ENCODE data around the gene EHBP1L1. TPM values are rescaled to one million over a fixed set of nuclear protein-coding genes. Genes with fewer than 3 reads are reported as not detected.
"Not testable (repeated sequence)": the region's sequence is repeated elsewhere in the genome, so short reads cannot be mapped to it uniquely, and the experiment has no call there.

EHBP1L1 gene
- total RNA-seq, 2 donors from 2014 or later, result 93.9 to 113 TPM

GRCh38 chr11:65629579-65629978 is 53.7 kb downstream of the EHBP1L1 start:
- no peak for DNase-seq
- ATAC-seq (replicated peaks in 1 of 2), result no peak
- Mint-ChIP-seq H3K36me3 (ENCODE audit: insufficient read depth in 2 of 2) (peaks cover 0 to 10% of the 10 kb centered on the region in 2 donors), H3K27me3 (ENCODE audit: low read depth) (no peaks in the 10 kb centered on the region), H3K27ac (no peak overlapping the region), H3K9me3 (no peaks in the 10 kb centered on the region), H3K4me3 (no peak overlapping the region), H3K4me1 (ENCODE audit: low read depth) (peaks cover 11% of the 10 kb centered on the region)

DNA sequence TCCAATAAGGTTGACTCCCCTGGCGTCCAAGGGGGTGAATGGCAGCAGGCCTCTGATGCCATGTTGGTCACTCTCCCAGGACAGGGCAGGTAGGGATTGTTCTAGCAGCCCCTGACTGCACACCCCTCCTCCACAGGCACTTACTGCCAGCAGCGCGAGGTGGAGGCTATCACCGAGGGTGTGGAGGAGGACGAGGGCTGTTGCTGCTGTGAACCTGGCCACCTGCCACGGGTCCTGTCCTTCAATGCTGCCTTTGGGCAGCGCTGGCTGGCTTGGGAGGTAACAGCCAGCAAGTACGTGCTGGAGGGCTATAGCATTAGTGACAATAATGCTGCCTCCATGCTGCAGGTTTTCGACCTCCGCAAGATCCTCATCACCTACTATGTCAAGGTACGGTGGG is 54.4 kb downstream of the EHBP1L1 start:
- no peak for DNase-seq
- Mint-ChIP-seq H3K27me3 (ENCODE audit: low read depth) (no peaks in the 10 kb centered on the region), H3K4me1 (ENCODE audit: low read depth) (peaks cover 11% of the 10 kb centered on the region), H3K9me3 (no peaks in the 10 kb centered on the region), H3K4me3 (no peak overlapping the region), H3K36me3 (ENCODE audit: insufficient read depth in 2 of 2) (peaks cover 0 to 10% of the 10 kb centered on the region in 2 donors), H3K27ac (no peak overlapping the region)
- no peak for ATAC-seq (replicated peaks in 1 of 2)

GRCh38 chr11:65633390-65634108 is 57.7 kb downstream of the EHBP1L1 start:
- DNase-seq (no peak), ATAC-seq (replicated peaks in 1 of 2) (no peak)
- Mint-ChIP-seq H3K27ac (peak overlapping the region; percentile 85), H3K36me3 (ENCODE audit: insufficient read depth in 2 of 2) (peaks cover 3 to 5% of the 10 kb centered on the region in 2 donors), H3K27me3 (ENCODE audit: low read depth) (no peaks in the 10 kb centered on the region), H3K9me3 (no peaks in the 10 kb centered on the region), H3K4me1 (ENCODE audit: low read depth) (peaks cover 17% of the 10 kb centered on the region), H3K4me3 (no peak overlapping the region)

- DNase-seq (no peak), ATAC-seq (replicated peaks in 1 of 2) (no peak)
- no peaks in the 10 kb centered on the region for H3K9me3 Mint-ChIP-seq
- peaks cover 22% of the 10 kb centered on the region for H3K4me1 Mint-ChIP-seq (ENCODE audit: low read depth)
- no peaks in the 10 kb centered on the region for H3K27me3 Mint-ChIP-seq (ENCODE audit: low read depth)
- no peak overlapping the region for H3K4me3 Mint-ChIP-seq
- peak overlapping the region; percentile 85 for H3K27ac Mint-ChIP-seq
- peaks cover 2 to 6% of the 10 kb centered on the region in 2 donors for H3K36me3 Mint-ChIP-seq (ENCODE audit: insufficient read depth in 2 of 2)
These were observed 58.2 kb downstream of the EHBP1L1 start for GRCh38 chr11:65634109-65634436.

DNA sequence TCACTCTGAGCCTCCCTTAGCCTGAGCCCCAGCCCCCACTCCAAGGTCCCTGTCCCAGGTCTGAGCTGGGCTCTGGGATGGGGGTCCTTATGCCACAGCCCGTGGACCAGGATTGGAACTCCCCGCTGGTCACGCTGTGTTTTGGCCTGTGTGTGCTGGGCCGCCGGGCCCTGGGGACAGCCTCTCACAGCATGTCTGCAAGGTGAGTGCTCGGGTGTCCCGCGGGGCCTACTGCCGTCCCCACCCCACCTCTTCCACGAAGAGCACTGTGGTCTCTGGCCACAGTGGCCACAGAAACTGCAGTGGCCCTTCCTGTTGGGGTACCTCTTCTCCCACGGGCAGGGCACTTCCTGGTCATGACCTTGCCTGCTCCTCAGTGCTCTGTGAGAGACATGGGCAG is 58.6 kb downstream of the EHBP1L1 start:
- no peak for ATAC-seq (replicated peaks in 1 of 2)
- H3K36me3 Mint-ChIP-seq (ENCODE audit: insufficient read depth in 2 of 2), result peaks cover 0 to 6% of the 10 kb centered on the region in 2 donors

GRCh38 chr11:65634905-65635731 is 59.3 kb downstream of the EHBP1L1 start:
- no peak for ATAC-seq (replicated peaks in 1 of 2)
- H3K9me3 Mint-ChIP-seq, result no peaks in the 10 kb centered on the region
- H3K27me3 Mint-ChIP-seq (ENCODE audit: low read depth), result no peaks in the 10 kb centered on the region
- peaks cover 32% of the 10 kb centered on the region for H3K4me1 Mint-ChIP-seq (ENCODE audit: low read depth)
- no peak overlapping the region for H3K4me3 Mint-ChIP-seq
- no peak overlapping the region for H3K27ac Mint-ChIP-seq
- no peak for DNase-seq
- peaks cover 0 to 6% of the 10 kb centered on the region in 2 donors for H3K36me3 Mint-ChIP-seq (ENCODE audit: insufficient read depth in 2 of 2)

More for the DNA sequence above, 58.6 kb downstream of the EHBP1L1 start:
- no peak for DNase-seq
- no peak overlapping the region for H3K4me3 Mint-ChIP-seq
- H3K27ac Mint-ChIP-seq, result peak overlapping the region; percentile 85
- H3K27me3 Mint-ChIP-seq (ENCODE audit: low read depth), result no peaks in the 10 kb centered on the region
- no peaks in the 10 kb centered on the region for H3K9me3 Mint-ChIP-seq
- H3K4me1 Mint-ChIP-seq (ENCODE audit: low read depth), result peaks cover 25% of the 10 kb centered on the region

GRCh38 chr11:65636108-65637031 is 60.5 kb downstream of the EHBP1L1 start:
- ATAC-seq (replicated peaks in 1 of 2) (no peak), DNase-seq (no peak)
- H3K27me3 Mint-ChIP-seq (ENCODE audit: low read depth), result no peaks in the 10 kb centered on the region
- peaks cover 0 to 6% of the 10 kb centered on the region in 2 donors for H3K36me3 Mint-ChIP-seq (ENCODE audit: insufficient read depth in 2 of 2)
- H3K27ac Mint-ChIP-seq, result no peak overlapping the region
- H3K9me3 Mint-ChIP-seq, result no peaks in the 10 kb centered on the region
- peak overlapping the region; percentile 45 to 58 for H3K4me3 Mint-ChIP-seq
- peaks cover 41% of the 10 kb centered on the region for H3K4me1 Mint-ChIP-seq (ENCODE audit: low read depth)

DNA sequence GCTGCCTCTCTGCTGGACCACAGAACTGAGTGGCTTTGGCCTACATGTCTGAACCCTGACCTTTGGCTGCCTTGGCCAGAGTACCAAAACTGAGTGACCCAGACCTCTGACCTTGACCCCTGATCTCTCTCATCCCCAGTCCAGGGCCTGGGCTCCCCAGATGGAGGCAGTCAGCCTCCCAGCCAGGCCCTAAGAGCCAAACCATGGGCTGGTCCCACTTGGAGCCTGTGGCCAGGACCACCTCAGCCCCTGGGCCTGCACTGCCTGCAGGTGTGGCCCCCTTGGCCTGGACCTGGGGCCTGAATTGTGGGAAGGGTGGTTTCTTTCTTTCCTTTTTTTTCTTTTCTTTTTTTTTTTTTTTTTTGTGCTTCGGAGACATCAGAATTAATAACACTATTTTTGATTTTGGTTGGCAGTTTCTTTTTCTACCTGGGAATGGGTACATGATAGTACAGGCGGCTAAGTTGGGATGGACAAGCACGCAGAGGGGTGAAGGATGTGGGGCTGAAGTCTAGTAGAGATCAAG is 61.2 kb downstream of the EHBP1L1 start:
- DNase-seq (no peak), ATAC-seq (replicated peaks in 1 of 2) (no peak)
- peak overlapping the region; percentile 96 to 97 for H3K4me3 Mint-ChIP-seq
- no peaks in the 10 kb centered on the region for H3K27me3 Mint-ChIP-seq (ENCODE audit: low read depth)
- peaks cover 48% of the 10 kb centered on the region for H3K4me1 Mint-ChIP-seq (ENCODE audit: low read depth)
- H3K9me3 Mint-ChIP-seq, result no peaks in the 10 kb centered on the region
- peaks cover 3 to 6% of the 10 kb centered on the region in 2 donors for H3K36me3 Mint-ChIP-seq (ENCODE audit: insufficient read depth in 2 of 2)
- peak overlapping the region; percentile 93 for H3K27ac Mint-ChIP-seq

DNA sequence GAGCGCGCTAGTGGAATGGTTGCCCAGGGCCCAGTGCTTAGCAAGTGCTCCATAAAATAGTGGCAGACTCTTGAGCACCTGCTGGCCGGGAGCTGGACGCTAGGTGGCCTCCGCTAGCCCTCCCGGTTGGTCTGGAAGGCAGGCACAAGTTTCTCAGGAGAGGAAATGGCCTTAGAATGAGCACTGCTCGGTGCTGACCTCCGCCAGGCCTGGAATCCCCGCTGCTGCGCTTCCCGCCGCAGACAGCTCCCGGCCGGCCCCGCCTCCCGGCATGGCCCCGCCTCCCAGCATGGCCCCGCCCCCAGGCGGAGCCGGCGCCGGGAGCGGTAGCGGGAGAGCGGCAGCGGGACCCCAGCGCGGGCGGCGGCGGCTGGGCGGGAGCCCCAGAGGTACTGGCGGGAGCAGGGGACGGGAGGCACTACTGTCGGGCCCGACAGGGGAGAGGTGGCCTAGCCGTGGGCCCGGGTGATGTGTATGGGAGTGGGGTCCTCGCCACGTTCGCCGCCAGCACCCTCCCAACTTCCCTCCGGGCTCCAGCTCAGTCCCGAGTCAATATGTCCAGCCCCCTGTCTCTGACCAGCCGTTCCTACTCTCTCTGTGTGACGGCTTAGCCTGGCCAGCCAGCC is 62.1 kb downstream of the EHBP1L1 start, which contains the start of gene SIPA1:
SIPA1 (plus strand) TSS at position 308 of the 626 bp plus-strand sequence. CDS start 2,821 bp downstream, outside the sequence.
- Mint-ChIP-seq H3K27me3 (ENCODE audit: low read depth) (no peaks in the 10 kb centered on the region), H3K27ac (peak within 1 kb of the TSS; percentile 94), H3K4me3 (peak within 1 kb of the TSS; percentile 96 to 97), H3K9me3 (no peaks in the 10 kb centered on the region), H3K36me3 (ENCODE audit: insufficient read depth in 2 of 2) (peaks cover 3 to 6% of the 10 kb centered on the region in 2 donors), H3K4me1 (ENCODE audit: low read depth) (peaks cover 49% of the 10 kb centered on the region)
- ATAC-seq (replicated peaks in 1 of 2) (peak; percentile 73 to 76), DNase-seq (peak; percentile 78 to 90)

GRCh38 chr11:65639228-65639597 is 63.4 kb downstream of the EHBP1L1 start:
- Mint-ChIP-seq H3K4me3 (peak overlapping the region; percentile 96 to 97), H3K27ac (peak overlapping the region; percentile 87), H3K4me1 (ENCODE audit: low read depth) (peaks cover 57% of the 10 kb centered on the region)
- H3K9me3 Mint-ChIP-seq; ATAC-seq (replicated peaks in 1 of 2); H3K27me3 Mint-ChIP-seq (ENCODE audit: low read depth); DNase-seq; H3K36me3 Mint-ChIP-seq (ENCODE audit: insufficient read depth in 2 of 2): not testable (repeated sequence)

- ATAC-seq (replicated peaks in 1 of 2) (peak; percentile 7 to 29), DNase-seq (peak; percentile 41 to 61)
- H3K9me3 Mint-ChIP-seq, result no peaks in the 10 kb centered on the region
- H3K4me3 Mint-ChIP-seq, result peak overlapping the region; percentile 96 to 97
- H3K4me1 Mint-ChIP-seq (ENCODE audit: low read depth), result peaks cover 61% of the 10 kb centered on the region
- peak overlapping the region; percentile 92 for H3K27ac Mint-ChIP-seq
- no peaks in the 10 kb centered on the region for H3K27me3 Mint-ChIP-seq (ENCODE audit: low read depth)
- H3K36me3 Mint-ChIP-seq (ENCODE audit: insufficient read depth in 2 of 2), result peaks cover 8 to 9% of the 10 kb centered on the region in 2 donors
These were observed 64.0 kb downstream of the EHBP1L1 start for GRCh38 chr11:65639623-65640482.
